Measurements from ENCODE around the gene SLC9A9. TPM values are rescaled to one million over a fixed set of nuclear protein-coding genes. Genes with fewer than 3 reads are reported as not detected.
"Not testable (repeated sequence)": the region's sequence is repeated elsewhere in the genome, so short reads cannot be mapped to it uniquely, and the experiment has no call there.

The SLC9A9 gene
- total RNA-seq, 1 donor from 2014 or later: 0.22 TPM

DNA sequence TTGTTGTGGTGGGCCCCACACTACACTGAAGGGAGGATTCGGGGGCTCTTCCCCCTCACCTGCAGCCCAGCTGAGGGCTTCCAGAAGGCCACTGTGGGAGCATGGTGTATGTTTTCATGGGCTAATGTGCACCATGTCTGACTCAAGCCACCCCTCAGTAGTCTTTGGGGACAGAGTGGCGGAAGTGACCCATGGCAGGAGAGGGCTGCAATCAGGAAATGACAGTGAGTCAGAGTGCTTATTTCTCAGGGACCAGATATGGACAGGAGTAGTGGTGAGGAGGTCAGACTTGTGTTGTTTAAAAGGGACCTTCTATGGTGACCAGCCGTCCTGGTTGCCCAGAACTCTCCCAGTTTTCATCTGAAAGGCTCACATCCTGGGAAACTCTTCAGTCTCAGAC lies 32.8 kb upstream of the SLC9A9 start:
- no peaks in the 10 kb centered on the region for H3F3A ChIP-seq (ENCODE audit: low read depth)
- no peak overlapping the region for H2AFZ ChIP-seq (replicated peaks)
- H3K4me2 ChIP-seq: no peak overlapping the region
- H3K27me3 Mint-ChIP-seq (ENCODE audit: insufficient read depth, low read depth): peaks cover 2% of the 10 kb centered on the region
- no peak overlapping the region for H3K4me3 Mint-ChIP-seq
- H3K27me3 ChIP-seq: no peaks in the 10 kb centered on the region
- H3K9ac ChIP-seq: no peak overlapping the region
- no peak overlapping the region for H3K27ac ChIP-seq
- DNase-seq (ENCODE audit: low spot score): no peak
- H4K20me1 ChIP-seq (ENCODE audit: low read depth): no peaks in the 10 kb centered on the region
- no peaks in the 10 kb centered on the region for H3K36me3 Mint-ChIP-seq
- TF ChIP-seq EZH2phosphoT487 (IDR thresholded peaks at IDR 0.05): no peak
- TF ChIP-seq, protein P1, sequence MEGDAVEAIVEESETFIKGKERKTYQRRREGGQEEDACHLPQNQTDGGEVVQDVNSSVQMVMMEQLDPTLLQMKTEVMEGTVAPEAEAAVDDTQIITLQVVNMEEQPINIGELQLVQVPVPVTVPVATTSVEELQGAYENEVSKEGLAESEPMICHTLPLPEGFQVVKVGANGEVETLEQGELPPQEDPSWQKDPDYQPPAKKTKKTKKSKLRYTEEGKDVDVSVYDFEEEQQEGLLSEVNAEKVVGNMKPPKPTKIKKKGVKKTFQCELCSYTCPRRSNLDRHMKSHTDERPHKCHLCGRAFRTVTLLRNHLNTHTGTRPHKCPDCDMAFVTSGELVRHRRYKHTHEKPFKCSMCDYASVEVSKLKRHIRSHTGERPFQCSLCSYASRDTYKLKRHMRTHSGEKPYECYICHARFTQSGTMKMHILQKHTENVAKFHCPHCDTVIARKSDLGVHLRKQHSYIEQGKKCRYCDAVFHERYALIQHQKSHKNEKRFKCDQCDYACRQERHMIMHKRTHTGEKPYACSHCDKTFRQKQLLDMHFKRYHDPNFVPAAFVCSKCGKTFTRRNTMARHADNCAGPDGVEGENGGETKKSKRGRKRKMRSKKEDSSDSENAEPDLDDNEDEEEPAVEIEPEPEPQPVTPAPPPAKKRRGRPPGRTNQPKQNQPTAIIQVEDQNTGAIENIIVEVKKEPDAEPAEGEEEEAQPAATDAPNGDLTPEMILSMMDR (IDR thresholded peaks at IDR 0.05): no peak
- TF ChIP-seq EZH2 (IDR thresholded peaks at IDR 0.05): no peak
- no peaks in the 10 kb centered on the region for H3K9me3 ChIP-seq (ENCODE audit: low read depth)
- no peaks in the 10 kb centered on the region for H3K79me2 ChIP-seq (ENCODE audit: low read depth)
- peaks cover 17% of the 10 kb centered on the region for H3K4me1 Mint-ChIP-seq
- H3K4me1 ChIP-seq: no peaks in the 10 kb centered on the region
- no peak overlapping the region for H3K27ac Mint-ChIP-seq
- no peak overlapping the region for H3K4me3 ChIP-seq
- no peaks in the 10 kb centered on the region for H3K9me3 Mint-ChIP-seq
- H3K36me3 ChIP-seq: no peaks in the 10 kb centered on the region

DNA sequence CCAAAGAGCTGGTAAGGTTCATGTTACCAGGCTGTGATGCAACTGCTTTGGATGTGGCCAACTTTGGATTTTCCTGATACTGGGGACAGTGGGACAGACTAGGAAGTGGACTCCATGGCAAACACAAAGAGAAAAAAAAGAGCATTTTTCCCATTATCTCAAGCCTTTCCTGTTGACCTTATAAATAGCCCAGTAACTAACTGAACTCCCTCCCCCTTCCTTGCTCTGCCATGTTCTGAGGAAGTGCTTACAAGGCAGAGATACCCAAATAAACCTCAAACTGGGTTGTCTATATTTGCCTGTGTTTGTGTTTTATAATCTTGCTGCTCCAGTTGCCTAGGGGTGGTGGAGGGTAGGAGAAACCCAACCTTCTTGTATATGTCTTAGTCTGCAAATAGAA lies 27.3 kb upstream of the SLC9A9 start:
- H3K36me3 Mint-ChIP-seq: no peaks in the 10 kb centered on the region
- H3K27me3 Mint-ChIP-seq (ENCODE audit: insufficient read depth, low read depth): no peaks in the 10 kb centered on the region
- no peak for DNase-seq (ENCODE audit: low spot score)
- Histone ChIP-seq H3K4me1 (no peaks in the 10 kb centered on the region), H2AFZ (replicated peaks) (no peak overlapping the region), H3K79me2 (ENCODE audit: low read depth) (no peaks in the 10 kb centered on the region), H3F3A (ENCODE audit: low read depth) (no peaks in the 10 kb centered on the region), H3K9me3 (ENCODE audit: low read depth) (no peaks in the 10 kb centered on the region), H3K4me2 (no peak overlapping the region), H3K9ac (no peak overlapping the region), H3K4me3 (no peak overlapping the region), H3K27ac (no peak overlapping the region), H3K27me3 (no peaks in the 10 kb centered on the region), H4K20me1 (ENCODE audit: low read depth) (no peaks in the 10 kb centered on the region), H3K36me3 (no peaks in the 10 kb centered on the region)
- no peak for TF ChIP-seq EZH2 (IDR thresholded peaks at IDR 0.05)
- TF ChIP-seq, protein P1 (IDR thresholded peaks at IDR 0.05): no peak
- no peak for TF ChIP-seq EZH2phosphoT487 (IDR thresholded peaks at IDR 0.05)
- H3K27ac Mint-ChIP-seq: no peak overlapping the region
- H3K9me3 Mint-ChIP-seq: no peaks in the 10 kb centered on the region
- peaks cover 14% of the 10 kb centered on the region for H3K4me1 Mint-ChIP-seq
- H3K4me3 Mint-ChIP-seq: no peak overlapping the region

DNA sequence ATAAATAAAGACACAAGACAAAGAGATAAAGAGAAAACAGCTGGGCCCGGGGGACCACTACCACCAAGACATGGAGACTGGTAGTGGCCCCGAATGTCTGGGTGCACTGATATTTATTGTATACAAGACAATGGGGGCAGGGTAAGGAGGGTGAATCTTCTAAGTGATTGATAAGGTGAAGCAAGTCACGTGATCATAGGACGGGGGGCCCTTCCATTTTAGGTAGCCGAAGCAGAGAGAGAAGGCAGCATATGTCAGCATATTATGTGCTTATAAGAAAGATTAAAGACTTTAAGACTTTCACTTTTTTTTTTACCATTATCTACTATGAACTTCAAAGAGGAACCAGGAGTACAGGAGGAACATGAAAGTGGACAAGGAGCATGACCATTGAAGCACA lies 25.3 kb upstream of the SLC9A9 start:
- H3K27ac ChIP-seq; H3K4me2 ChIP-seq; H3K4me3 ChIP-seq; DNase-seq (ENCODE audit: low spot score); H3K27me3 Mint-ChIP-seq (ENCODE audit: insufficient read depth, low read depth); H3K27me3 ChIP-seq; H3K36me3 Mint-ChIP-seq; H2AFZ ChIP-seq (replicated peaks); H3K79me2 ChIP-seq (ENCODE audit: low read depth); H3K4me3 Mint-ChIP-seq; H3K9me3 Mint-ChIP-seq; H3K9me3 ChIP-seq (ENCODE audit: low read depth); H4K20me1 ChIP-seq (ENCODE audit: low read depth); H3K4me1 ChIP-seq; H3K36me3 ChIP-seq; H3F3A ChIP-seq (ENCODE audit: low read depth); H3K9ac ChIP-seq; H3K27ac Mint-ChIP-seq: not testable (repeated sequence)
- peaks cover 11% of the 10 kb centered on the region for H3K4me1 Mint-ChIP-seq

- Mint-ChIP-seq H3K27ac (no peak overlapping the region), H3K36me3 (no peaks in the 10 kb centered on the region), H3K4me3 (no peak overlapping the region), H3K9me3 (peaks cover 1% of the 10 kb centered on the region), H3K4me1 (no peaks in the 10 kb centered on the region), H3K27me3 (ENCODE audit: insufficient read depth, low read depth) (peaks cover 2% of the 10 kb centered on the region)
- no peak for DNase-seq (ENCODE audit: low spot score)
- H3K9ac ChIP-seq: no peak overlapping the region
- H3K4me3 ChIP-seq: no peak overlapping the region
- H3K4me2 ChIP-seq: no peak overlapping the region
- no peaks in the 10 kb centered on the region for H3K79me2 ChIP-seq (ENCODE audit: low read depth)
- no peaks in the 10 kb centered on the region for H3K4me1 ChIP-seq
- H2AFZ ChIP-seq (replicated peaks): no peak overlapping the region
- no peaks in the 10 kb centered on the region for H4K20me1 ChIP-seq (ENCODE audit: low read depth)
- no peaks in the 10 kb centered on the region for H3K9me3 ChIP-seq (ENCODE audit: low read depth)
- H3K27me3 ChIP-seq: no peaks in the 10 kb centered on the region
- no peak for TF ChIP-seq EZH2phosphoT487 (IDR thresholded peaks at IDR 0.05)
- H3K36me3 ChIP-seq: no peaks in the 10 kb centered on the region
- H3K27ac ChIP-seq: no peak overlapping the region
- no peaks in the 10 kb centered on the region for H3F3A ChIP-seq (ENCODE audit: low read depth)
These were observed 17.0 kb upstream of the SLC9A9 start for GRCh38 chr3:143865302-143865701.

Data from neural progenitor cell (in vitro differentiated cells).